Activated T-helper 9 cell treated with anti-CD3 and anti-CD28 coated beads, Interleukin-2, amount 50 U/mL, for 16 hours (primary cell): ENCODE measurements around the gene CNOT9.

Experiments used
- DNase-seq: peaks from one replicate; pipeline ENCODE4 v3.0.0-alpha.2; 2020; ENCODE audit warnings: low read depth

Gene CNOT9

GRCh38 chr2:218644721-218645120 is 76.1 kb downstream of the CNOT9 start:
- DNase-seq, result no peak

- DNase-seq, result no peak
Observed at GRCh38 chr2:218645126-218645525, 76.5 kb downstream of the CNOT9 start.
